H1 (cell line): ENCODE measurements around the gene PRKCA. TPM values are rescaled to one million over a fixed set of nuclear protein-coding genes. Genes with fewer than 3 reads are reported as not detected.

Experiments used
- CTCF ChIA-PET: fragments of 300-600 bp; sonication (Branson Sonifier 250); formaldehyde crosslinking; loops from one replicate; lab custom pipeline; 2021; ENCODE audit not compliant: partially characterized antibody; lab: Charles Lee
- POLR2A ChIA-PET: fragments of 300-600 bp; sonication (Branson Sonifier 250); formaldehyde crosslinking; loops from one replicate; lab custom pipeline; 2021; ENCODE audit warnings: inconsistent platforms; ENCODE audit not compliant: partially characterized antibody; lab: Charles Lee
- DNase-seq, 2 experiments: peaks; one replicate each; pipeline versions ENCODE4 v3.0.0 to v3.0.0-alpha.2; 2010 to 2022; ENCODE audit warnings: low spot score in 2 of 2, low read depth in 1 of 2, mixed read lengths in 1 of 2
- FAIRE-seq: peaks from 2 replicates; lab custom pipeline; 2011; peaks lifted over from hg19 to GRCh38; lab: Jason Lieb, UNC
- H2AFZ ChIP-seq: 2 replicates; pipeline ENCODE4 v1.8.1; 2012; ENCODE audit warnings: low read length, inconsistent platforms
- H2AK5ac ChIP-seq: 2 replicates; pipeline ENCODE4 v1.6.1; 2013; ENCODE audit warnings: low read depth, low read length
- H2BK120ac ChIP-seq: replicated peaks from 2 replicates; pipeline ENCODE3; 2013; ENCODE audit warnings: low read depth, low read length, inconsistent platforms
- H2BK12ac ChIP-seq: 2 replicates; pipeline ENCODE4 v1.6.1; 2013; ENCODE audit warnings: low read depth, low read length
- H2BK15ac ChIP-seq: 2 replicates; pipeline ENCODE4 v1.6.1; 2013; ENCODE audit warnings: low read length
- H2BK20ac ChIP-seq: 2 replicates; pipeline ENCODE4 v1.6.1; 2013; ENCODE audit warnings: low read length
- H2BK5ac ChIP-seq: 2 replicates; pipeline ENCODE4 v1.6.1; 2013; ENCODE audit warnings: low read depth, low read length
- H3K14ac ChIP-seq: 2 replicates; pipeline ENCODE4 v1.6.1; 2013; ENCODE audit warnings: inconsistent platforms; ENCODE audit not compliant: insufficient read length
- H3K18ac ChIP-seq: 2 replicates; pipeline ENCODE4 v1.6.1; 2013; ENCODE audit warnings: low read length; ENCODE audit errors: extremely low read depth
- H3K23ac ChIP-seq: 2 replicates; pipeline ENCODE4 v1.6.1; 2013; ENCODE audit warnings: inconsistent platforms; ENCODE audit not compliant: insufficient read length
- H3K23me2 ChIP-seq: 2 replicates; pipeline ENCODE4 v1.6.1; 2013; ENCODE audit warnings: low read depth, low read length
- H3K27ac ChIP-seq: 2 replicates; pipeline ENCODE4 v1.6.1; 2011; ENCODE audit warnings: low read depth, low read length, inconsistent platforms
- H3K27me3 ChIP-seq, 4 experiments: replicated peaks in 1 of 4; 1 replicate in 1 of 4; 2 replicates in 3 of 4; pipeline versions ENCODE4 v1.6.1 to v1.8.1; 2011 to 2013; ENCODE audit warnings: low read length in 3 of 4, mild to moderate bottlenecking in 3 of 4, inconsistent platforms in 2 of 4, mixed read lengths in 2 of 4, moderate library complexity in 1 of 4; ENCODE audit not compliant: control insufficient read depth in 3 of 4, insufficient read depth in 3 of 4; ENCODE audit errors: extremely low read depth in 1 of 4
- H3K36me3 ChIP-seq, 4 experiments: 2 replicates each; pipeline versions ENCODE4 v1.6.1 to v1.8.1; 2011 to 2013; ENCODE audit warnings: mild to moderate bottlenecking in 4 of 4, low read length in 3 of 4, moderate library complexity in 2 of 4, control low read depth in 1 of 4, inconsistent platforms in 1 of 4; ENCODE audit not compliant: insufficient read depth in 4 of 4, control insufficient read depth in 2 of 4
- H3K4ac ChIP-seq: replicated peaks from 2 replicates; pipeline ENCODE3; 2013; ENCODE audit warnings: low read length, low read depth, mixed read lengths, inconsistent platforms; ENCODE audit not compliant: insufficient read length
- H3K4me1 ChIP-seq, 4 experiments: replicated peaks in 1 of 4; 1 replicate in 1 of 4; 2 replicates in 3 of 4; pipeline versions ENCODE4 v1.6.1 to v1.8.1; 2011 to 2013; ENCODE audit warnings: low read length in 3 of 4, inconsistent platforms in 2 of 4, mixed read lengths in 1 of 4; ENCODE audit not compliant: insufficient read depth in 4 of 4, control insufficient read depth in 3 of 4
- H3K4me2 ChIP-seq, 2 experiments: 2 replicates each; pipeline versions ENCODE4 v1.6.1 to v1.8.1; 2011 to 2013; ENCODE audit warnings: low read depth in 2 of 2, low read length in 2 of 2, control low read depth in 1 of 2, inconsistent platforms in 1 of 2, mild to moderate bottlenecking in 1 of 2; ENCODE audit not compliant: insufficient read depth in 1 of 2
- H3K4me3 ChIP-seq, 4 experiments: fragments of 200-600, 300-600 bp in 1 of 4; sonication (generic), shearing (Covaris generic), sonication (Bioruptor Twin) in 1 of 4; 2 replicates each; pipeline versions ENCODE4 v1.5.1 to v1.8.1; 2011 to 2016; ENCODE audit warnings: low read length in 4 of 4, low read depth in 3 of 4, control low read depth in 2 of 4, inconsistent platforms in 2 of 4, mild to moderate bottlenecking in 2 of 4, mixed read lengths in 1 of 4, moderate library complexity in 1 of 4; ENCODE audit not compliant: insufficient read depth in 2 of 4; ENCODE audit errors: extremely low read depth in 1 of 4
- H3K56ac ChIP-seq: replicated peaks from 2 replicates; pipeline ENCODE3; 2013; ENCODE audit warnings: low read depth, mild to moderate bottlenecking, mixed read lengths, low read length, inconsistent platforms; ENCODE audit not compliant: insufficient read length
- H3K79me1 ChIP-seq: 2 replicates; pipeline ENCODE4 v1.6.1; 2013; ENCODE audit warnings: low read depth, low read length, control low read depth
- H3K79me2 ChIP-seq, 2 experiments: 2 replicates each; pipeline versions ENCODE4 v1.6.1 to v1.8.1; 2012 to 2013; ENCODE audit warnings: low read length in 2 of 2, mild to moderate bottlenecking in 2 of 2, inconsistent platforms in 1 of 2; ENCODE audit not compliant: insufficient read depth in 2 of 2, control insufficient read depth in 1 of 2
- H3K9ac ChIP-seq, 4 experiments: replicated peaks in 1 of 4; 1 replicate in 1 of 4; 2 replicates in 3 of 4; pipeline versions ENCODE4 v1.6.1 to v1.8.1; 2011 to 2013; ENCODE audit warnings: low read depth in 3 of 4, low read length in 3 of 4, control low read depth in 2 of 4, mild to moderate bottlenecking in 2 of 4, moderate library complexity in 2 of 4, inconsistent platforms in 1 of 4; ENCODE audit errors: extremely low read depth in 1 of 4
- H3K9me3 ChIP-seq, 2 experiments: 2 replicates each; pipeline versions ENCODE4 v1.6.1 to v1.8.1; 2012 to 2013; ENCODE audit warnings: mild to moderate bottlenecking in 2 of 2, moderate library complexity in 2 of 2, control low read depth in 1 of 2, inconsistent platforms in 1 of 2, low read depth in 1 of 2, low read length in 1 of 2, mixed read lengths in 1 of 2; ENCODE audit not compliant: insufficient read depth in 2 of 2
- H4K20me1 ChIP-seq, 2 experiments: replicated peaks in 1 of 2; 2 replicates each; pipeline versions ENCODE3 to v1.8.1; 2011 to 2013; ENCODE audit warnings: inconsistent platforms in 2 of 2, low read length in 2 of 2, mild to moderate bottlenecking in 1 of 2; ENCODE audit not compliant: insufficient read depth in 2 of 2, control insufficient read depth in 1 of 2
- H4K5ac ChIP-seq: 2 replicates; pipeline ENCODE4 v1.6.1; 2013; ENCODE audit warnings: low read length, low read depth, mixed read lengths, inconsistent platforms; ENCODE audit not compliant: insufficient read length
- H4K8ac ChIP-seq: 2 replicates; pipeline ENCODE4 v1.8.0; 2013; ENCODE audit warnings: mild to moderate bottlenecking, moderate library complexity, low read length, inconsistent platforms; ENCODE audit not compliant: insufficient read depth; ENCODE audit errors: extremely low read depth
- H4K91ac ChIP-seq: replicated peaks from 2 replicates; pipeline ENCODE3; 2013; ENCODE audit warnings: low read length, mixed read lengths, inconsistent platforms; ENCODE audit not compliant: insufficient read length
- BCL11A ChIP-seq, 2 experiments: IDR thresholded peaks; one replicate each; pipeline ENCODE4 v1.6.1; 2011; ENCODE audit warnings: low read depth in 2 of 2, low read length in 2 of 2, mild to moderate bottlenecking in 2 of 2
- CTBP2 ChIP-seq: IDR thresholded peaks from 2 replicates; pipeline ENCODE4 v1.7.0; 2011; ENCODE audit warnings: borderline replicate concordance, mild to moderate bottlenecking, moderate library complexity, mixed read lengths, low read length; ENCODE audit not compliant: insufficient read depth, insufficient read length
- CTCF ChIP-seq, 3 experiments: IDR thresholded peaks; 1 replicate in 2 of 3; 2 replicates in 1 of 3; pipeline versions ENCODE4 v1.5.1 to v1.6.1; 2011; ENCODE audit warnings: low read length in 3 of 3, mild to moderate bottlenecking in 3 of 3, inconsistent platforms in 2 of 3, low read depth in 1 of 3, moderate library complexity in 1 of 3; ENCODE audit not compliant: insufficient read depth in 1 of 3; ENCODE audit errors: control extremely low read depth in 1 of 3
- EZH2 ChIP-seq: fragments of 200-600 bp; sonication (generic); IDR thresholded peaks from 2 replicates; pipeline ENCODE4 v1.7.1; 2012; ENCODE audit warnings: low read depth, mild to moderate bottlenecking, moderate library complexity, low read length, inconsistent platforms; ENCODE audit not compliant: severe bottlenecking
- HDAC6 ChIP-seq: IDR thresholded peaks from one replicate; pipeline ENCODE4 v1.7.1; 2012; ENCODE audit warnings: low read depth, mild to moderate bottlenecking, inconsistent platforms, low read length, moderate library complexity
- JUN ChIP-seq: IDR thresholded peaks from 2 replicates; pipeline ENCODE4 v1.6.1; 2011; ENCODE audit warnings: low read depth, mild to moderate bottlenecking, improper control_type of control experiment, low read length
- JUND ChIP-seq: IDR thresholded peaks from 2 replicates; pipeline ENCODE4 v1.6.1; 2011; ENCODE audit warnings: mild to moderate bottlenecking, improper control_type of control experiment, low read length
- KDM5A ChIP-seq: fragments of 200-600 bp; IDR thresholded peaks from 2 replicates; pipeline ENCODE4 v1.7.1; 2012; ENCODE audit warnings: mild to moderate bottlenecking, low read length, inconsistent platforms, mixed read lengths
- SIN3A ChIP-seq, 2 experiments: IDR thresholded peaks in 1 of 2; conservative IDR thresholded peaks in 1 of 2; 2 replicates each; pipeline ENCODE4 v1.6.1; 2011 to 2012; ENCODE audit warnings: low read length in 2 of 2, improper control_type of control experiment in 1 of 2, low read depth in 1 of 2, mild to moderate bottlenecking in 1 of 2
- SP2 ChIP-seq: IDR thresholded peaks from 2 replicates; pipeline ENCODE4 v1.6.1; 2012; ENCODE audit warnings: mild to moderate bottlenecking, low read length, inconsistent platforms
- SRF ChIP-seq: IDR thresholded peaks from 2 replicates; pipeline ENCODE4 v1.6.1; 2011; ENCODE audit warnings: mild to moderate bottlenecking, low read depth, low read length, moderate library complexity
- TBP ChIP-seq: IDR thresholded peaks from 2 replicates; pipeline ENCODE4 v1.6.1; 2011; ENCODE audit warnings: low read depth, low read length, improper control_type of control experiment
- WGBS, 2 experiments: shearing (Covaris generic) in 1 of 2; methylation state at CpG; one replicate each; pipeline versions ENCODE4 v1.1.6 to v1.1.7; 2013 to 2015; ENCODE audit warnings: low lambda C conversion rate in 2 of 2, mixed read lengths in 2 of 2, inconsistent platforms in 1 of 2, low coverage in 1 of 2, missing lambda C conversion rate in 1 of 2; ENCODE audit not compliant: insufficient replicate concordance in 2 of 2, insufficient coverage in 1 of 2, insufficient read length in 1 of 2; ENCODE audit errors: extremely low coverage in 1 of 2, missing lambda C conversion rate in 1 of 2; 5-methylcytosine and 5-hydroxymethylcytosine counted together
- polyA plus RNA-seq, 7 experiments: library from polyadenylated mRNA; depleted of rRNA in 3 of 7; stranded (reverse) in 5 of 7; unstranded in 2 of 7; fragments of >200 nt in 5 of 7; fragments of 200-250 nt in 2 of 7; gene quantifications; 1 replicate in 5 of 7; 2 replicates in 1 of 7; 4 replicates in 1 of 7; pipeline versions ENCODE4 v1.2.1 to v1.2.3, GENCODE V29; 2011 to 2013; ENCODE audit warnings: missing spikeins in 2 of 7, mixed read lengths in 2 of 7
- total RNA-seq: library from RNA; stranded (reverse); fragmentation: NEBNext Ultra II Directional; extraction: Animal tissue kit (Norgen Biotek cat#: 25700); gene quantifications from 2 replicates; pipeline ENCODE4 v1.2.1, GENCODE V29; 2021

The PRKCA gene
- total and polyA plus RNA-seq, 2 of the 8 experiments (the other 6 are each of a cell fraction or from before 2014, with no cell fraction given) = 5.8 to 17.8 TPM

GRCh38 chr17:66746736-66747135, 444.3 kb downstream of the PRKCA start:
- Histone ChIP-seq H2AFZ (no peak overlapping the region), H2BK5ac (no peak overlapping the region), H3K9ac (no peak overlapping the region), H3K79me1 (no peaks in the 10 kb centered on the region), H2BK15ac (no peak overlapping the region), H3K27ac (no peak overlapping the region), H4K5ac (no peak overlapping the region), H2BK20ac (no peak overlapping the region), H2BK120ac (no peak overlapping the region), H4K91ac (no peak overlapping the region), H3K23ac (no peak overlapping the region), H3K36me3 (peaks cover 0 to 4% (median 2%) of the 10 kb centered on the region in 4 experiments; a peak in 2 of 8 replicates), H3K4ac (no peak overlapping the region), H2BK12ac (no peak overlapping the region), H3K79me2 (no peaks in the 10 kb centered on the region), H3K4me3 (no peak overlapping the region), H3K4me1 (peaks cover 0 to 8% (median 4%) of the 10 kb centered on the region in 4 experiments; a peak in 2 of 7 replicates), H4K8ac (no peak overlapping the region), H2AK5ac (no peak overlapping the region), H3K23me2 (no peaks in the 10 kb centered on the region), H3K9me3 (no peaks in the 10 kb centered on the region), H4K20me1 (no peaks in the 10 kb centered on the region), H3K56ac (no peak overlapping the region), H3K4me2 (no peak overlapping the region), H3K14ac (no peak overlapping the region), H3K27me3 (no peaks in the 10 kb centered on the region), H3K18ac (no peak overlapping the region)
- FAIRE-seq (no peak), DNase-seq (no peak)
- CTCF ChIA-PET = interaction anchor here (1.4 kb wide), 1 partner anchor 91 kb away, joined by 3 read pairs; no protein-coding TSS in a partner anchor
- POLR2A ChIA-PET = no interaction called here
- 92% methylated on average over 5 of the region's 5 CpGs; no CpG with 5 or more reads in 1 of the 2 experiments for WGBS, 2 experiments
- no peak for TF ChIP-seq BCL11A (IDR thresholded peaks at IDR 0.05; ENCODE audit: low read depth in 2 of 2, low read length in 2 of 2)
- no peak for TF ChIP-seq KDM5A
- TF ChIP-seq CTBP2 = no peak
- no peak for TF ChIP-seq JUN
- no peak for TF ChIP-seq HDAC6
- TF ChIP-seq SRF = no peak
- TF ChIP-seq JUND = no peak
- TF ChIP-seq SIN3A (conservative IDR thresholded peaks at IDR 0.05 in 1 of 2, IDR thresholded peaks at IDR 0.05 in 1 of 2; ENCODE audit: low read depth in 1 of 2, low read length in 2 of 2) = no peak
- TF ChIP-seq EZH2 = no peak
- no peak for TF ChIP-seq SP2
- no peak for TF ChIP-seq TBP
- no peak for TF ChIP-seq CTCF (IDR thresholded peaks at IDR 0.05; ENCODE audit: control extremely low read depth in 1 of 3, insufficient read depth in 1 of 3, low read depth in 1 of 3, low read length in 3 of 3)
